NCI-H2107 treated with DMSO at 0.1 percent for 48 hours (cell line): Measurements from ENCODE around the gene AUTS2.
A peak's percentile ranks its signal among the peaks of the same experiment; 100 is the strongest.

Experiments used
- DNase-seq: peaks from one replicate; lab custom pipeline; 2025; ENCODE audit not compliant: unreplicated experiment; lab: John Stamatoyannopoulos, UW

AUTS2 gene

DNA sequence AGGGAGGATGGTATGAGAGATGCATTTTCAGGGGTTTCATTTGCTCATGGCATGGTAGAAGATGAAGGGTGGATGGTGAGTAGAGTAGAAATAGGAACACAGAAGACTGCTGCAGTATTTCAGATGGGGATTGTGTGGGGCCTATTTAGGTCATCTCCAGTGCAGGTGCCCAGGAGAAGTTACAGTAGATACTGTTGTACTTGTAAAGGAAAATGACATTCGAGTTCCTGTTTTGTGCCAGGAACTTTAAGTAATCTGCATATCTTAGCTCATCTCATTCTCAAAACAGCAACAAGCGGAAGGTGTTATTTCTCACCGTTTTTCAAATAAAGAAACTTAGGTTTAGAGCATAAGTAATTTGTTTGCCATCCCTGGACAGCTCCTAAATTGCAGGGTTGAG, 156.2 kb downstream of the AUTS2 start:
- DNase-seq = no peak

DNA sequence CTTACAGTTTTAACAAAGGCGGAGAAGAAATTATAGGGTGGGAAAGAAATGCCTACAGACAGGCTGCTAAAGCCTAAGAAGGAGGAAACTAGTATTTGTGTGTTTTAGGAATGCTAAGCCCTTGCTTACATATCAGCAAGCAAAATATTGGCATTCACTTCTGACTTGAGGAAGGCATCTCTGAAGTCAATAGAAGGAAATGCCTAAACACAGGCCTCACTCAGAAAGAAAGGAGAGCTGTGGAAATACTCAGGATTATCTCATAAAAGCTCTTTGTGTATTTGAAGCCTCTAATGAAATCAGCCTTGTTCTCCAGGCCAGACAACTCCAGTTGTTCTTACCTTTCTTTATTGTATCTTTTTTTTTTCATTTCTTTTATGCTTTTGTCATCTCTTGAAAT, 158.0 kb downstream of the AUTS2 start:
- no peak for DNase-seq

DNA sequence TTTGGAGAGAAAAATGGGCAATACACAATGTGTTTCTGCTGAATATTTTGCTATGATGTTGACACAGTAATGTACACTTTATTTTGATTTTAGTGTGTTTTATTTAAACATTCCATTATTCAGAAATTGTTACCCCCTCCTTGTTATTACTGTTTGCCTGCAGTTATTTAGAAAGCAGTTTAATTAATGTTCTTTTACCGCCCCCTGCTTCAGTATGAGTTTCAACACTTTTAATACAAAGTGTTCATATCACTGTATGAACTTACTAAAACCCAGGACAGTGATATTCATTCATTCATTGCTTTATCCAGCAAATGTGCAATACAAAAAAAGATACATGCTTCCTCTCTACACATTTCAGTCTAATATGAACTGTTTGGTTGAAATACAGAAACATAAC, 159.3 kb downstream of the AUTS2 start:
- DNase-seq = no peak

DNA sequence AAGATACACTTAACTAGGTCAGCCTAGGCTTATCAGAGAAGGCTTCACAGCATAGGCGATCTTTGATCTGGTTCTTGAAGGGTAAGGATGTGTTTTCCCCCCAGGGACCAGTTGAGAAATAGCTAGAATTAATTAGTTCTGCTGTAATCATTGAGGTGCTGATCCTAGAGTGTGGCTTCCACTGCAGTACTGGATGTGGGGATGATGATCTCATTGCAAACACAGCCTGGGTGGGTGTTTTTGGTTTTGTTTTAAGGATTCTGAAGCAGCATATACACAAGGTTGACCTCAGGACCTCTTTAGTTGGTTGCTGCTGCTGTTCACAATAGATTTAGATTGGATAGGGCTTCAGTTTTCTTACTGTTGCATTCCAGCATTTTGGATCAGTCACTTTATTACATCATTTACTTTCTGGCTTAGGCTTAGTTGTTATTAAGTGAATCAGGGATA, 159.7 kb downstream of the AUTS2 start:
- DNase-seq = no peak

DNA sequence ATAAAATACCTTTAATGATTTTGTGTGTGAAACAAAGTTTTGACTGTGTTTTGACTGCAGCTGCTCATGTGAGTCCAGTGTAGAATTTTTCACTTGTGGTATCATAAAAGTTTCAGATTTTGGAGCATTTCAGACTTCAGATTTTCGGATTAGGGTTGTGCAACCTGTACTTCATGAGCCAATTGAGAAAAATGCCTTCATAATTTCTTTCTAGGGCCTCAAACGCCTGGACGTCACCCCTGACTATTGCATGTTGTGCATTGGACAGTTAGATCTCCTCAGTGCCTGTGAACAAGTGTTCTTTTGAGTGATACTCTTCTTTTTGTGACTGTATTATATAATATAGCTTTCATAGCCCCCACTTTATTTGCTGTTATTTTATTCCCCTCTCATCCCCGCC, 161.1 kb downstream of the AUTS2 start:
- DNase-seq = no peak

DNA sequence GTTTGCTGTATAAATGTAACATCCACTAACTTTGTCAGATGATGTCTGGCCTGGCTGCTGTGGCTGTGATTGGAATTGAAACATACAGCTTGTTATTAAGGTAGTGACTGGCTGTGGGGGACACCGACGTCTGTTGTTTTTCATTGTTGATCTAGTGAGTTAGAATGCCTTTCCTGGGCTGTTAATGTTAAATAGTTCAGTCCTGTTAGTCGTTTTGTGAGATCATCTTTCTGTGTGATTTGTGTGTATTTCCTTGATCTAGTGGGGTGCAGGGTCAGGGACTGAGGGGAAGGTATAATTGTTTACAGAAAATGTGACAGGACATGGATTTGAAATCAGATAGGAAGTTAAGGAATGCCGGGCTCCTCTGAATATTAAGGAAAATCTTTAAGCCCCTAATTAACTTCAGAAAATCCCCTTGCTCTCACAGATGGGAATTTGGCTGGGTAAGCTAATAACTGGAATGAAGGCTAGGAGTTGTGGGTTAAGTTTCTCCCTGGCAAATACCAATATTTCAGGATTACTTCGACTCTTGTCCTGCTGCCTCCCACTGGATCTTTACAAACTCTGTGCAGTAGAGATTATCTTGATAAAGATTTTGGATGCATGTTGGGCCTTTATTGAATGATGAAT, 163.1 kb downstream of the AUTS2 start:
- no peak for DNase-seq

DNA sequence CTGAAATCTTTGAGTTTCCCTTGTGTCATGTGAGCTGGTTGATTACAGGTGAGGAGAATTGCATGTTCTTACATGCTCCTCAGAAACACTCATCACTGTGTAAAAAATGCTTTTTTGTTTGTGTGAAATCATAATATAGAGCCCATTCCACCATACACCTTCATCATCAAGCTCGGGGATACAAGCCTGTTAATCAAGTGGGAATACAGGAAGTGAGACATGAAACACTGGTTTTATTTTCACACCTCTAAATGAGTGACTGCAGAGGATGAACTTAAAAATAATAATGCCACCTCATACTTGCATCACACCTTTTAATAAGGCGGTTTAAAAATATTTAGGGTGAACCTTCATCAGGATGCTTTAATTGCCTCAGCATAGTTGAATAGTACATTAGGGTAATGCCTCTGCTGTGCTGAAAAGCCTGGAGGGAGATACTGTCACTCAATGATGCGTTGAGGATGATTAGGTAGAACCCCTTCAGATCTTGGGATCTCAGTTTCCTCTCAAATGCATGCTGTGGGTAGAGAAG, 164.6 kb downstream of the AUTS2 start:
- DNase-seq = no peak

DNA sequence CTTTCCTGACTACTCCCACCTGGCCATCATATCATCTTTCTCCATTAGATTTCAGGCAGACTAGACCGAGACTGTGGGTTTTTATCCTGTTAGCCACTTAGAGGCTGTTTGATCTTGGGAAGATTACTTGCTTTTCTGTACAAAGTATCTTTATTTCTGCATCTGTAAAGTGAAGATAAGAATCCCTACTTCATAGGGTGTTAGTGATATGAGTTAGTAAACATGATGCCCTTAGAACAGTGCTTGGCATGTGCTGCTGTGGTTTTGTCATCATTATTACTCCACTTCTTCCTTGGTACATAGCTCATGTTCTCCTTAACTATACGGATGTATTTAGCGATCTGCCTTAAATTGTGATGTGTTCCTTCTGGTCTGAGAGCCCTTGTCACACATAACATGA, 165.2 kb downstream of the AUTS2 start:
- DNase-seq = no peak

DNA sequence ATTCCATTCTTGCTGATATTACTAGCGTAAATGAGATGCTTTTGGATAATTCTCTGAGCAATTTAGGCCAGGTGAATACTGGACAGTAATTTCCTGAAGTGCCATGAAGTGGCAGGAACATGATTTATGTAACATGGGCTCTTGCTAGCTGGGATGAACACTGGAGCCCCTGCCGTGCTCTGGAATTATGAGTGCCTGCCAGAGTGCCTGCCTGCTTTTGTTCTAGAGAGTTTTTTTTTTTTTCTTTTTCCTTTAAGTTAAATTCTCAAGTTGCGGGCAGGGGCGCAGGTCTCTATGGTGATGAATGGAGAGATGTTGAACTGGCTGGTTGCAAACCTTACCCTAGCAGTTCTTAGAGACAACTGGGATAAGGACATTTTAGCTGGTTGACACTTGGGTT, 165.9 kb downstream of the AUTS2 start:
- DNase-seq = peak; percentile 92

DNA sequence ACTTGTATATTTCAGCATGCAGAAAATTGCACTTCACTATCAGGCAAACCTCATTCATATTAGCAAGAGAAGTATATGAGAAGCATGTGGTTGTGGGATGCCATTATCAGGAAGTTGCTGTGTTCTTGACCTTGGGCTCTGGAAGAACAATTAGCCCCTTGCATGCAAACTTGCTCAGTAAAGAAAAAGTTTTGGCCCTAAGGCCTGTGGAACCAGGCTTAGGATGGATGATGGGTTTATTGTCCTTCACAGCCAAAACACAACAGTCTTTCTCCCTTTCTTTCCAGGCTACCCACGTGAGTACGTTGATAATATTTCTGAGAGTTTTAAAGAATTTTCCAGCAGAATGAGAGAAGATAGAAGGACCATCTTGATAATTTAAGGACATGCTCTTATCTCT, 166.4 kb downstream of the AUTS2 start:
- no peak for DNase-seq

DNA sequence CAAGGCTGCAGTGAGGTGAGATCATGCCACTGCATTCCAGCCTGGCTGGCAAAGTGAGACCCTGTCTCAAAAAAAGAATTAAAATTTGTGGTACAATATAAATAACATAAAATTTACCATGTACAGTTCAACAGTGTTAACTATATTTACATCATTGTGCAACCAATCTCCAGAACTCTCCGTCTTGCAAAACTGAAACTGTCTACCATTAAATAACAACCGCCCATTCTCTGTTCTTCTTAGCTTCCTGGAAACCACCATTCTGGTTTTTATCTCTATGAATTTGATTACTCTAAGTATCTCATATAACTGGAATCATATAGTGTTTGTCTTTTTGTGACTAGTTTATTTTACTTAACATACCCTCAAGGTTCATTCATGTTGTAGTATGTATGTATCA, 167.6 kb downstream of the AUTS2 start:
- no peak for DNase-seq

DNA sequence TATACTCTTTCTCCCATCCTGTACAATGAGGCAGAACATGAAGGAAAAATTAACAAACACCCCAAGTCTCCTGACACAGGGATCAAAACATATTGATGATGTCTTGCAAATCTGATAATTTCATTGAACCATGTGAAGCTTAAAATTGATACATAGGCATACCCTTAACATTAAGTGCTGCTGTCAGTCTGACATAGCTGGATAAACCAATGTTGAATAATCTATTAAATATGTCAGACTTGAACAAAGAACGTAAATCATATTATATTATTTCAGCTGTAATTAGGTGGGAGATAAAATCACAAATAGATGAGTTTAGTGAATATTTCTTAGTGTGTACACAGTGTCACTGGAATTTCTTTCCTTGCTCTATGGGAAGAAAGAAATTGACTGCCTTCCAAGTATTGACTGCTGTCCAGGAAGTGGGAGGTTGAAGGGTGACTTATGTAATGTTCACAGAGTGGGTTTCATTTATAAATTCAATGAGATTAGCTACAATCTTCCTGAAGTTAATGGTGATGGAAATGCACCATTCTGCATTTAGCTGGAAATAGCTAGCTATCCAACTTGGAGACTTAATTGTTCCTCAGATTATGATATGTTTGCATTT, 170.8 kb downstream of the AUTS2 start:
- no peak for DNase-seq

DNA sequence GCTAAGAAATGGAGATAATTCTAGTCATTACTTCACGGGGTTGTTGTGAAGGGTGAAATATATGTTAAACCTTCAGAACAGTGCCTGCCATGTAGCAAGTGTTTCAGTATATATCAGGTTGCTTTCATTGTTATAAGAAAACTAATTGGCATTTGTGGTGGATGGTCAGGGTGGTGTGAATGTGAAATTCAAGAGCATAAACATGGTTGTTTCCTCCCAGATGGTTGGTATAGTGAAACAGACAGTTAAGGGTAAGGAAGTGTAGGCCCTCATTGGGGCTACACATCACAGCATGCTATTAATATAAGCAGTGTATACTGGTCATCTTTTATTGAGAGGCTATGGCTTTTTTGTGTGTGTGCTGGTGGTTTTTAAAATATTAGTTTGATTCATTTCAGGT, 171.6 kb downstream of the AUTS2 start:
- no peak for DNase-seq

DNA sequence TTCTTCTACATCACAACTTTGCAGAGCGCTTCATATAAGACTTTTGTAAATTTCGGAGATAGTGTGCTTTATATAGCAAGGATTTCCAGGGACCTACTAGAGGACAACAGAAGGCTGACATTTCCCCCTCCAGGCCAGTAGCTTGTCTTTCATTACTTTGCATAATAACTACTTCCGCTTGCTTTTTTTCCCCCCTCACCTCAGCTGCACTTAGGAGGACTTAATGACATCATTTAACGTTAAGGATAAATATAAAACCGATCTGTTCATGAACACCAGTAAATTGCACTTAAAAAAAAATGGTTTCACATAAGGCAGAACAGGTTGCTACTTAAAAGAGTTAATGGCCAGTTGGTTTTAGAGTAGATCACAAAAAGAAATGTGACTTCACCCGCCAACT, 172.3 kb downstream of the AUTS2 start:
- no peak for DNase-seq

DNA sequence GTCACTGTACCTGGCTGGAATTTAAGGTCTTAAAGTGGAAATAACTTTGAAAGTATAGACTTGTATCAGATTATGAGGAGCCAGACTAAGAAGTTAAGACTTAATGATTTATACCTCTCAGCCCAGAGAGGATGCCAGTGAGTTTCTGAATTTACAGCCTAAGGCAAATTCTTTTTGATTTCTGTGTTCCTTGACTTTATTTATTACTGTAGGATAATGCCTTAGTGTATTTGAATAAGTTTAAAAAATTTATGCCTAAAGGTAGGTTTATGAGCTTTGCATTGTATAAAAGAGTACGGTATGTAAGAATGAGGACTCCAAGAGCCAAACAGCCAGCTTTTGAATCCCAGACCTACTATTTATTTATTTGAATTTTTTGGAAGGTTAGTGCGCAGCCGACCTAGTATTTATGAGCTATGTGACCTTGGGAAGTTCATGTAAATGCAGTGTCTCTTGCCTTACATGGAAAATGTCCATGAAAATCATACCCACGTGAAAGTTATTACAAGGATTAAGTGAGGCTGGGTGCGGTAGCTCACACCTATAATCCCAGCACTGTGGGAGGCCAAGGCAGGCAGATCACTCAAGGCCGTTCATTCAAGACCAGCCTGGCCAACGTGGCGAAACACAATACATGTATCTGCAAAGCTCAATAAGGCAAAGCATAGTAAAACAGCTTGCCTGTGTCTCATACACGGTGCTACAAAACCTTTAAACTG, 174.6 kb downstream of the AUTS2 start:
- no peak for DNase-seq

DNA sequence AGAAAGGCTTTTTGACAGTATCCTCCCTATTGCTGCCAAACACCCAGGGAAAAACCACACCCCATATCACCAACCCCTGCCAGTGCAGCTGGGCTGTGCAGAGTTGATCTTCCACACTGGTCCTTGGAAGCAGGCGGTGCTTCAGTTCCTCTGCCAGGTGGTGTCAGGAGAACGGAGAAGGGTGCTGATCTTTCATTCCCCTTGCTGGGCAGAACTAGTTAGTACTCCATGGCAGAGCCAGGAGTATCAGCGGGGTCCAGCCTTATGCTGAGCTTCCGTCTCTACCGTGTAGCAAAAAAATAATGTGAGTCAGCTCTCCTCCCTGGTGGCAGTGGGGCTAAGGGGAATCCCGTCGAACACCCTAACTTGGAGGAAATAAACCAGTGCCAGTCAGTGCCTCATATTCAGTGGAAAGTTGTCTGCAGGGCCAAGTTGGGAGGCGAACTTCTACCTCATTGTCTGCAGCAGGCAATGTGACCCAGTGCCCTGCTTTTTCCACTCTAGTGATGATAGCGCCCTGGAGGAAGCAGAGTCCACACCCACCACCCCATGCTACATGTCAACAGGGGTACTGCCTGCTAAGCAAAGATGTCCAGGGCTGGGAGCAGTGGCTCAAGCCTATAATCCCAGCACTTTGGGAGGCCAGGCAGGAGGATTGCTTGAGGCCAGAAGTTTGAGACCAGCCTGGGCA, 175.4 kb downstream of the AUTS2 start:
- peak; percentile 37 for DNase-seq

DNA sequence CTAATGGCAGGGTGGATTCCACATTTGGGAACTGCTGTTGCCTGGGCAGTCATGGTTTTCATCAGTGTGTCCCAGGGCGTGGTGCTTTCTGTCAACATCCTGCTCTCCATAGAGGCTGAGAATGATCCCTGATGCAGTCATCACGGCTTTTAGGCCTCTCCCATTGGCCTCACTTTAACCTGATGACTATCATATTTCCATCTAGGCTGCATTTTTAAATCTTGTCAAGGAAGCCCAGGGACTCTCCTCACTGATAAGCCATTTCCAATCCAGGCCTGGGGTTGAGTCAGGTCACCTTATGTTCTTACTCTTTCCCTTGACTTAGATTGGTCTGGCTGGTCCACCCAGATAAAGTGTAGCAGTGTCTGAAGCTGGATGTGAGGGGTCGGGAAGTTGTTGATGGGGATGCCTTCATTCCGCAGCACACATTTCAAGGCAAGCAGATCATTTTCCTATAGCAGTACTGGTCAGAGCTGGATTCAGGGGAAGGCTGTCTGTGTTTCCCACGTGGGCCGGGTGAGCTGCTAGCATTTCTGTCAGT, 177.0 kb downstream of the AUTS2 start:
- no peak for DNase-seq

DNA sequence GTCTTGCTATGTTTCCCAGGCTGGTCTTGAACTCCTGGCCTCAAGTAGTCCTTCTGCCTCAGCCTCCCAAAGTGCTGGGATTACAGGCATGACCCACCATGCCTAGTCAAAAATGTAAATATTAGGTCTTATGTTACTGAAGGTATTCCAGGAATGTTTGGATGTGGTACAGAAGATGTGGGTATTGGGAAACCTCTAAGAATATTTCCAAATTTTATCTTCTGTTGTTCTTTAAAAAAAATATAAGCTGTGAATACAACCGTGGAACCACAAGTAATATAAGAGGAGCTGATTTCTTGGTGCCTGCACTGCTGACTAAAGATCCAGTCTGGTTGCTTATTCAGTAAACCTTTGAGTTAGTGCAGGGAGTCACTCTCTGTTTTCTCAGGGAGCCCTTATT, 178.3 kb downstream of the AUTS2 start:
- DNase-seq = no peak

DNA sequence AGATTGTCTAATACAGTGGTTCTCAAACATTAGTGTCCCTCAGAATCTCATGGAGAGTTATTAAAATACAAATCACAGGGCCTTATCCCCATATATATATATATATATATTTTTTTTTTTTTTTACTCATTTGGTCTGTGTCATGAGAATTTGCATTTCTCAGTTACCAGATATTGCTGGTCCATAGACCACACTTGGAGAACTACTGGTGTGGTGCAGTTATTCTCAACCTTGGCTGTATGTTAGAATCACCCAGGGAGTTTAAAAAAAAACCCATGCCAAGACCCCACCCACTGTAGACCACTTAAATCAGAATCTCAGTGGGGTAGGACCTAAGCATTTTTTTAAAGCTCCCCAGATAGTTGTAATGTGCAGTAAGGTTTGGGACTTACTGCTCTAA, 179.9 kb downstream of the AUTS2 start:
- DNase-seq = no peak

DNA sequence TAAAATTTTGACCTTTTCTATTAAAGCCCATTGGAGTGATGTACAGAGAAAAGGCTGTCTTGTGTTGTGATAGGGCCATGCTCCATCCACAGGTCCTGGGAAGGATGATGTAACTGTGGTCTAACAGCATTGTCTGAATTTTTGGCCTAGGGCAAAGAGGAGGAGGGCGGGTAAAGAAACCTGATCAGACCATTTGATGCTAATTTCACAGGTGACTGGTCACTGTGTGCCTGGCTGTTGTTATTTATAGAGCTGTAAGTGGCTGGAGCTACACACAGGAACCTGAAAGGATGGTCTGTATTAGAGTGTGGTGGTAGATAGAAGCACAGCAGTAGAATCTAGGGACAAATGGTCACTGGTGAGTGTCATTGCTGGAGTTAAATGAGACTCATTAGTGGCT, 182.1 kb downstream of the AUTS2 start:
- DNase-seq = peak; percentile 96

DNA sequence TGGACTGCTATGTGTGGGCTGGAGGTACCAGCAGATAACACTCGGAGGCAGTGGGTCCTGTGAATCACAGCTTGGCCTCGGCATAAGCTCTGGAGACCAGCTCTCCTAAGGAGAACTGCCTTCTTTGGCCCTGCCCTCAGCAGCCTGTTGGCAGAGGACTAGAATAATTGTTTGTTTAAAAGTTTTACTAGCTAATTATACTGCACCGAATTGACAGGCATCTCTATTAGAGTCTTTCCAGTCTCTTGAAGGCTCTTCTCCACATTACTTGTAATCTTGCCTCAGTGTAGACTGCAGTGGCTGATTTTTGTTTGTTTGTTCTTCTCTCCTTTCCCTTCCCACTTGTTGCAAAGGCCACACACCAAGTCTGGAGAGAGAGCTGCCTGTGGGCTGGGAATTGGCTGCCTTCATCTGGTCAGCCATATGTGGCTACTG, 183.2 kb downstream of the AUTS2 start:
- DNase-seq = no peak
